Measurements from ENCODE around the gene MPP2. TPM values are rescaled to one million over a fixed set of nuclear protein-coding genes. Genes with fewer than 3 reads are reported as not detected.

MPP2 gene
- total RNA-seq, 2 donors from 2014 or later, result 1.6 to 2.6 TPM

DNA sequence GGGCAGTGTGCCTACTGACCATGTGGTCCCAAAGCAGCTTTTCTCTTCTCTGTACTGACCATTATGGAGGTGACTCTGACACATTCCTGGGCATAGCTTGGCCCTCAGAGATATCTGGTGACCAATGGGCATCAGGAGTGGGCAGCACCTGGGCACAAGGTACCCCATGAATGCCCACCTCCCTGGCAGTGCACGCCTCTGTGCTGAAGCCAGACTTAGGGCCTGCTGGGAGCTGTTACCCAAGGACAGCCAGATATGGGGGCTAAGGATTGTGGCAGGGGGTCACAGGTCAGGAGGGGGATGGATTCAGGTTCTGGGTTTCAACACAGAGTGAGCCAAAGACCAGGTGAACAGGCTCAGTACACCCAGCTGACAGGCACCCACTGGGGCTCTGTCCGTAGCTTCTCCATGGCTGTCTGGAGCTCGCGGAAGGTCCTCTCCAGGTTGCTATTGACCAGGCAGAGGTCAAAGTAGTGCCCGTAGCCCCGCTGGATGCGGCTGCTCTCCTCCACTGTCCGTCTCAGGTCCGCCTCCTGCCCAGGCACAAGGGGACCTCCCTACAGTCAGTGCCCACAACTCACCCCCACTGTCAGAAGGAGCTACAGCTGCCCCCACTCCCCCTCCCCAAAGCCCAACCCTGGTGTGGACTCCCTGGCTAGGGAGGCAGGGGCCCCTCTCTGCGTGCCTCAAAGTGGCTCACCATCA lies 29.7 kb downstream of the MPP2 start:
- Histone ChIP-seq H3K36me3 (replicated peaks in 1 of 2; ENCODE audit: insufficient read depth in 1 of 2, low read depth in 2 of 2) (no peaks in the 10 kb centered on the region), H3K27ac (no peak overlapping the region), H3K9me3 (no peaks in the 10 kb centered on the region), H3K4me3 (no peak overlapping the region), H3K4me1 (peaks cover 4% of the 10 kb centered on the region), H3K27me3 (no peaks in the 10 kb centered on the region)
- no peak for DNase-seq
- ATAC-seq, result no peak
- 89 to 99% methylated on average over 6 to 9 of the region's 10 CpGs for WGBS, 2 donors
- no peak for TF ChIP-seq POLR2A (IDR thresholded peaks at IDR 0.05)
- TF ChIP-seq, protein P1, sequence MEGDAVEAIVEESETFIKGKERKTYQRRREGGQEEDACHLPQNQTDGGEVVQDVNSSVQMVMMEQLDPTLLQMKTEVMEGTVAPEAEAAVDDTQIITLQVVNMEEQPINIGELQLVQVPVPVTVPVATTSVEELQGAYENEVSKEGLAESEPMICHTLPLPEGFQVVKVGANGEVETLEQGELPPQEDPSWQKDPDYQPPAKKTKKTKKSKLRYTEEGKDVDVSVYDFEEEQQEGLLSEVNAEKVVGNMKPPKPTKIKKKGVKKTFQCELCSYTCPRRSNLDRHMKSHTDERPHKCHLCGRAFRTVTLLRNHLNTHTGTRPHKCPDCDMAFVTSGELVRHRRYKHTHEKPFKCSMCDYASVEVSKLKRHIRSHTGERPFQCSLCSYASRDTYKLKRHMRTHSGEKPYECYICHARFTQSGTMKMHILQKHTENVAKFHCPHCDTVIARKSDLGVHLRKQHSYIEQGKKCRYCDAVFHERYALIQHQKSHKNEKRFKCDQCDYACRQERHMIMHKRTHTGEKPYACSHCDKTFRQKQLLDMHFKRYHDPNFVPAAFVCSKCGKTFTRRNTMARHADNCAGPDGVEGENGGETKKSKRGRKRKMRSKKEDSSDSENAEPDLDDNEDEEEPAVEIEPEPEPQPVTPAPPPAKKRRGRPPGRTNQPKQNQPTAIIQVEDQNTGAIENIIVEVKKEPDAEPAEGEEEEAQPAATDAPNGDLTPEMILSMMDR (IDR thresholded peaks at IDR 0.05), result no peak
- intact Hi-C loops (cut with DNase I), result no loop called here

DNA sequence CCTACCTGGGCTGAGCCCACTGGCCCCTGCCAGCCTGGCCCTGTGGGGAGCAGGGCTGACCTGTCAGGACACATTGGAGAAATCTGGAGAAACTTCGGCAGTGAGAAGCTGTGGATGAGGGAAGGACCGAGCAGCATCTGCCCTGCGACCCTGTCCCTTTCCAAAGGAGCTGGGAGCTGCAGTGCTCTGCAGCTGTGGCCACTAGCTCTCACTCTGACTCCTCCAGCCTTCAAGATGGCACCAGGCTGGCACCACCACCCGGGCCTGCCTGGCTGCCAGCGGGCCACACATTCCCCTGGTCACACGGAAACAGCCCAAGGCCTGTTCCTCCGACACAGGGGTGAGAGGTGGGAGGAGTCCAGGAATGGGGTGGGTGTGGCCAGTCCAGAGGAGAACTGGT lies 30.3 kb downstream of the MPP2 start:
- WGBS, 2 donors, result 54 to 86% methylated on average over 4 to 7 of the region's 7 CpGs
- no peaks in the 10 kb centered on the region for H3K27me3 ChIP-seq

DNA sequence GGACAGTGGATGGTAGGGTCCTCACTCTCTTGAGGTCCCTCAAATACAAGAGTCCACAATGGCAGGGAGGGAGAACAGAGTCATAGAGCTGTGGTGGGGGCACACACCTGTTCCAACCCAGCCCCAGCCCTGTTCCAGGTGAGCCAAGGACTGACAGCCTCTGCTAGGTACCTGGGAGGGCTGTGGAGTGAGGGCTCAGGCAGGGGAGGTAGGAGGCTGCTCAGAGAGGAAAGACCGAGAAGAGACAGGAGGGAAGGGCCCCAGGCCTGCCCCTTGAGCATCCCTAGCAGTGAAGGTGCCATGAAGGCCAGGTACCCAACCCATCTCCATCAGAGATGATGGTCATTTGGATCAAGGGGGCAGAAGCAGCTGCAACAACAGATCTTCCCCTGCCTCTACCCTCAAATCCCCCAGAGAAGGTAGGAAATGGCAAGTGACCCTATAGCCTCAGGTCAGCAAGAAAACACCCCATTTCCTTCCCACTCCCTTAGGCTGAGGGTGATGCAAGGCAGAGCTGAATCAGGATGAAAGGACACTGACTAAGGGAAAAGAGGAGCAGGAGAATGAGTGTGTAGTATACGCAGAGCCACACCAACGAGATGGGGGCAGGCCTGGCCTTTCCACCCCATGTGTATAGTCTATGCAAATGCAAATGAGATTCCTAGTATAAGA lies 31.7 kb downstream of the MPP2 start:
- no peaks in the 10 kb centered on the region for H3K9me3 ChIP-seq
- DNase-seq, result no peak
- no peaks in the 10 kb centered on the region for H3K27me3 ChIP-seq
- H3K4me1 ChIP-seq, result peaks cover 4% of the 10 kb centered on the region
- H3K27ac ChIP-seq, result no peak overlapping the region
- intact Hi-C loops (cut with DNase I), result no loop called here
- H3K4me3 ChIP-seq, result no peak overlapping the region
- no peak for ATAC-seq
- 86 to 93% methylated on average over 3 of the region's 3 CpGs for WGBS, 2 donors
- TF ChIP-seq, protein P1 (IDR thresholded peaks at IDR 0.05), result no peak
- no peak for TF ChIP-seq POLR2A (IDR thresholded peaks at IDR 0.05)
- H3K36me3 ChIP-seq (replicated peaks in 1 of 2; ENCODE audit: insufficient read depth in 1 of 2, low read depth in 2 of 2), result no peaks in the 10 kb centered on the region

More for the DNA sequence above, 30.3 kb downstream of the MPP2 start:
- Histone ChIP-seq H3K27ac (no peak overlapping the region), H3K4me3 (no peak overlapping the region), H3K9me3 (no peaks in the 10 kb centered on the region), H3K36me3 (replicated peaks in 1 of 2; ENCODE audit: insufficient read depth in 1 of 2, low read depth in 2 of 2) (no peaks in the 10 kb centered on the region), H3K4me1 (peaks cover 4% of the 10 kb centered on the region)
- ATAC-seq (no peak), DNase-seq (no peak)
- intact Hi-C loops (cut with DNase I), result no loop called here
- TF ChIP-seq, protein P1 (IDR thresholded peaks at IDR 0.05), result no peak
- TF ChIP-seq POLR2A (IDR thresholded peaks at IDR 0.05), result no peak

DNA sequence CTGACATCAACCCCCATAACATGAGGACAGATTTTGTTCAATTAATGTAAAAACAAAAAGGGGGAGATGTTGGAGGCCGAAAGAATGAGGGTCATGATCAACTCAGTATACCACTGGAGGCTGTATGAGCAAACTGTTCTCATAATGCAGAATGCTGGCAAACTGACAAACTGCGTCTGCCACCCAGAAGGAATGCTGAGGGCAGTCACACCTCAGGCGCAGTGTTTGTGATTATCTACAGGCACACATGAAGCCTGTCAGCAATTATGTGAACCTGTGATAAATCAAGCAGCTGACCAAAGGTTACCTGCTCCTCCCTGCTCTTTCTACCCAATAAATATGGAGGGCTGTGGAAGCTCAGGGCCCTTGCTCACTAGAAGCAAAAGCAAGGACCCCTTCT lies 33.0 kb downstream of the MPP2 start:
- Histone ChIP-seq H3K27me3 (no peaks in the 10 kb centered on the region), H3K36me3 (replicated peaks in 1 of 2; ENCODE audit: insufficient read depth in 1 of 2, low read depth in 2 of 2) (no peaks in the 10 kb centered on the region), H3K4me1 (peaks cover 4% of the 10 kb centered on the region), H3K9me3 (no peaks in the 10 kb centered on the region), H3K4me3 (no peak overlapping the region), H3K27ac (peak overlapping the region in 1 of 4 donors; percentile 28)
- TF ChIP-seq, protein P1 (IDR thresholded peaks at IDR 0.05), result no peak
- no peak for TF ChIP-seq POLR2A (IDR thresholded peaks at IDR 0.05)
- intact Hi-C loops (cut with DNase I), result no loop called here
- ATAC-seq (peak; percentile 20), DNase-seq (peak; percentile 29 to 63 (median 50))
- 20 to 47% methylated on average over 3 of the region's 3 CpGs for WGBS, 2 donors

Data from body of pancreas (tissue), 4 donors.